Left colon (tissue), 2 donors: ENCODE data around the gene C20orf96. TPM values are rescaled to one million over a fixed set of nuclear protein-coding genes. Genes with fewer than 3 reads are reported as not detected.
A peak's percentile ranks its signal among the peaks of the same experiment; 100 is the strongest.
"Not testable (repeated sequence)": the region's sequence is repeated elsewhere in the genome, so short reads cannot be mapped to it uniquely, and the experiment has no call there.

Source experiments
- ATAC-seq: fragments of 200-7000 bp; cut with Tn5 transposase; one replicate; pipeline ENCODE4 v1.9.1; 2020; ENCODE audit warnings: mild to moderate bottlenecking, moderate library complexity
- DNase-seq, 2 donors: peaks; one replicate each; pipeline ENCODE4 v3.0.0-alpha.2; 2020
- intact Hi-C, 2 donors: fragments of 100-400 bp; cut with DNase I in 1 of 2; cut with micrococcal nuclease in 1 of 2; formaldehyde crosslinking; loops; one replicate each; pipeline versions ENCODE4 v1.11.2 to v1.14.0; 2022; cut with DNase I, micrococcal nuclease
- total RNA-seq, 2 donors: library from RNA; stranded (reverse); fragmentation: NEBNext Ultra II Directional; extraction: Animal tissue kit (Norgen Biotek cat#: 25700); gene quantifications; one replicate each; pipeline ENCODE4 v1.2.1, GENCODE V29; 2021
- donor health status: DM: no; HTN: no; CAD: no.
- donor health status: DM: yes; HTN: yes; CAD: no.

C20orf96 gene
- total RNA-seq, 2 donors from 2014 or later = 10.1 to 13.1 TPM

GRCh38 chr20:259981-260380 lies 30.6 kb downstream of the C20orf96 start:
- no peak for ATAC-seq
- intact Hi-C loops = no loop called here
- no peak for DNase-seq

- intact Hi-C loops = no loop called here
- ATAC-seq = no peak
- DNase-seq = no peak
These were observed 31.6 kb downstream of the C20orf96 start for GRCh38 chr20:258963-259362.

DNA sequence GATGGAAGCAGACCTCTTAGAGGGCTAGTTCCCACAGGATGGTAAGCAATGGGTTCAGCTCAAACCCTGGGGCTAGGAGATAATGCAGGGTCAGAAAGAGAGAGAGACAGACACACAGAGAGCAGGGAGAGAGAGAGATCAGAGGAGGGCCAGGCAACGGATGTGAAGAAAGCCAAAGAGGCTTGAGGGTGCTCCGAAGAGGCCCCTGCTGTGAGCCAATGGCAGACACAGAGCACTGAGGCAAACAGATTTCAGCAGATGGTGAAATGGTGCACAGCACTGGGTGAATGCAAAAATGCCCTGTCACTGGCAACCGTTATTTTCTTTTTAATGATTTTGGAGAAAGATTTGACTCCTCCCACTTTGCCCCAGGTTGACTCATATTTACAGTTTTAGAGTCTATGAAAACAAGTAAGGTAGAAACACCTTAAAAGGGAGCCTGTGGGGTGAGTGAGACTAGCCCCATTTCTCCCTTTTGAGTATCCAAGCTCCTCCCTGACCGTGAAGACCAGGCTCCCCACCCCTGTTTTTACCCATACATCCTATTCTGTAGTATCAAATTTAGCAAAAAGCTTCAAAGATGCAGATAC lies 32.2 kb downstream of the C20orf96 start:
- ATAC-seq (no peak), DNase-seq (no peak)
- intact Hi-C loops = no loop called here

DNA sequence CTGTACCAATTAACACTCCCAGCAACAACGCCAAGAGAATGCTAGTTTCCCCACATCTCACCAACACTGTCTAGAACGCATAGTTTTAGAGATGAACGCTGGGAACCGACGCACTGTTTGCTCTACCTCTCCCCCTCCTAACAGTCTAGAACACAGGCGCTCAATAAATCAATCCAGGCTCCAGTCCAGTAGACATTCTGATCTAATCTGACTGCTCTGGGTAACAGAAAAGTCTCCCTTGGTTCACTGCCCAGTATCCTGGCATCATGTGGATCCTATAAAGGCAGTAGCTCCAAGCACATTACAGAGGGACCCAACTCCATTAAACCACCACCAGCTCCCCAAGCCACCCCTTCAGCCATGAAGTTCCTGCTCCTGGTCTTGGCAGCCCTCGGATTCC lies 33.1 kb downstream of the C20orf96 start, which contains the start of gene DEFB132:
Gene DEFB132 (plus strand): TSS at position 306 of the 400 bp plus-strand sequence. CDS start 55 bp downstream, at position 361.
- ATAC-seq (no peak), DNase-seq (no peak)
- intact Hi-C loops = no loop called here

DNA sequence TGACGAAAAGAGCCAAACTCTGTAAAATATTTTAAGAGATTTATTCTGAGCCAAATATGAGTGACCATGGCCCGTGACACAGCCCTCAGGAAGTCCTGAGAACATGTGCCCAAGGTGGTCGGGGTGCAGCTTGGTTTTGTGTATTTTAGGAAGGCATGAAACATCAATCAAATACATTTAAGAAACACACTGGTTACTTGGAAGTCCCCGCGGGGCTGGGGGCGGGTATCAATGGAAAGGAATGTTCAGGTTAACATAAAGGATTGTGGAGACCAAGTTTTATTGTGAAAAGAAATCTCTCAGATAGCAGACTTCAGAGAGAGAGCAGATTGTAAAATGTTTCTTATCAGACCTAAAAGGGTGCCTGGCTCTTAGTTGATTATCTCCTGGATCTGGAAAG lies 37.1 kb downstream of the C20orf96 start:
- DNase-seq, ATAC-seq, intact Hi-C loops: not testable (repeated sequence)

DNA sequence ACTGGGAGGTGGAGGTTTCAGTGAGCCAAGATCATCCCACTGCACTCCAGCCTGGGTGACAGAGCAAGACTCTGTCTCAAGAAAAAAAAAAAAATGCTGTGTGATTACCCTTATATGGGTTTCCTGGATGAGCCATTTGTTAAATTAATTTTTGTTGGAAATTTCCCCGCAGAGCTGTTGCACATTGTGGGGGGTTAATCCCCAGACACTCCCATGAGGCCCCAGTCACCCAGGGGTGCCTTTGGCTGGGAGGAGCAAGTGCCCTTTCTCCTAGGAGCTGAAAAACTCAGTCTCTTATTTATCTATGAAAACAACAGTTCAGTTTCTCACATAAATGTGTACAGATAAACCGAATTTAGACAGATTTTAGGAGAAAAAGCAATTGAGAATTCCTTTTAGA lies 37.7 kb downstream of the C20orf96 start:
- intact Hi-C loops = no loop called here
- ATAC-seq (no peak), DNase-seq (no peak)

- ATAC-seq = no peak
These were observed 39.2 kb downstream of the C20orf96 start for GRCh38 chr20:251354-251753.

DNA sequence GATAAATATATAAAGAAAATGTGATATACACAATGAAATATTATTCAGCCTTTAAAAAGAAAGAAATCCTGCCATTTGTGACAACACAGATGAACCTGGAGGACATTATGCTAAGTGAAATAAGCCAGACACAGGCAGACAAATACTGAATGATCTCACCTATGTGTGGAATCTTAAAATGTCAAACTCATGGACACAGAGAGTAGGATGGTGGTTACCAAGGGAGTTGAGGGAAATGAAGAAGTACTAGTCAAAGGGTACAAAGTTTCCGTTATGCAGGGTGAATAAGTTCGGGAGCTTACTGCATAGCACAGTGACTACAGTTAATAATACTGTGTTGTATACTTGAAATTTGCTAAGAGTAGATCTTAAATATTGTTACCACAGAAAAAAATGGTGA lies 47.6 kb downstream of the C20orf96 start:
- intact Hi-C loops = no loop called here
- DNase-seq (no peak), ATAC-seq (no peak)

More at GRCh38 chr20:251354-251753, 39.2 kb downstream of the C20orf96 start:
- intact Hi-C loops = no loop called here
- DNase-seq = no peak

GRCh38 chr20:237929-238328 lies 52.6 kb downstream of the C20orf96 start:
- no peak for DNase-seq
- no peak for ATAC-seq

GRCh38 chr20:237489-237888 lies 53.1 kb downstream of the C20orf96 start:
- DNase-seq (peak in 1 of 2 donors; percentile 32), ATAC-seq (no peak)
- intact Hi-C loops = no loop called here

More at GRCh38 chr20:237929-238328, 52.6 kb downstream of the C20orf96 start:
- intact Hi-C loops = no loop called here

- intact Hi-C loops = no loop called here
- ATAC-seq (no peak), DNase-seq (no peak)
These were observed 54.7 kb downstream of the C20orf96 start for GRCh38 chr20:235891-236290.

GRCh38 chr20:227439-228105 lies 63.0 kb downstream of the C20orf96 start:
- intact Hi-C loops = no loop called here
- no peak for DNase-seq
- ATAC-seq = no peak

DNA sequence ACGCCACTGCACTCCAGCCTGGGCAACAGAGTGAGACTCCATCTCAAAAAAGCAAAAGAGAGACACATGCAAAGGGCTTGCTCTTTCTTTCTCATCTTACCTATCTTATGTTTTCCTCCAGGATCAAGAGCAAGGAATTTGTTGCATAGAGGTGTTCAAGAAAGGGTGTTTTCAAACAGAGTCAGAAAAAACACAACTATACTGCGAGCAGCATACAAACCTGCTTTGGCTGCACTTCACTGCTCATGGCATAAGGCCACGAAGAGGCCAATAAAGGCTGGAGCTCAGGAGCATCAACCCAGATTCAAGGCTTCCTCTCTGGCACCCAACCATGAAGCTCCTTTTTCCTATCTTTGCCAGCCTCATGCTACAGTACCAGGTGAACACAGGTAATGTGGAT lies 63.6 kb downstream of the C20orf96 start, which contains the start of gene DEFB129:
Gene DEFB129 (plus strand): TSS at position 301 of the 400 bp plus-strand sequence. CDS start 31 bp downstream, at position 332.
- ATAC-seq = no peak
- no peak for DNase-seq
- intact Hi-C loops = no loop called here

DNA sequence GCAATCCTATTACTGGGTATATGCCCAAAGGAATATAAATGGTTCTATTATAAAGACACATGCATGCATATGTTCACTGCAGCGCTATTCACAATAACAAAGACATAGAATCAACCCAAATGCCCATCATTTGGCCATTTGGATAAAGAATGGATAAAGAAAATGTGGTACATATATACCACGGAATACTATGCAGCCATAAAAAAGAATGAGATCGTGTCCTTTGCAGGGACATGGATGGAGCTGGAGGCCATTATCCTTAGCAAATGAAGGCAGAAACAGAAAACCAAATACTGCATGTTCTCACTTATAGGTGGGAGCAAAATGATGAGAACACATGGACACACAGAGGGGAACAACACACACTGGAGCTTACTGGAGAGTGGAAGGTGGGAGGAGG lies 64.7 kb downstream of the C20orf96 start:
- intact Hi-C loops, ATAC-seq, DNase-seq: not testable (repeated sequence)

GRCh38 chr20:221258-221830 lies 69.2 kb downstream of the C20orf96 start:
- DNase-seq (no peak), ATAC-seq (no peak)
- intact Hi-C loops = no loop called here

Other genes with a start within 250 kb of the C20orf96 start
- gene DEFB125, start 203.1 kb downstream of the C20orf96 start, total RNA-seq = not detected
- gene DEFB126, start 148.2 kb downstream of the C20orf96 start, total RNA-seq = not detected
- not detected for gene DEFB127, start 133.3 kb downstream of the C20orf96 start, total RNA-seq
- gene DEFB128, start 101.0 kb downstream of the C20orf96 start, total RNA-seq = not detected
- gene DEFB129, start 63.5 kb downstream of the C20orf96 start, total RNA-seq = not detected
- gene DEFB132, start 33.0 kb downstream of the C20orf96 start, total RNA-seq = not detected
- 10 to 100 TPM; 10.2 to 13.0 TPM for gene ZCCHC3, start 6.8 kb upstream of the C20orf96 start, total RNA-seq
- 1 to 10 TPM; 3.8 to 5.6 TPM for gene SOX12, start 34.8 kb upstream of the C20orf96 start, total RNA-seq
- gene NRSN2, start 56.4 kb upstream of the C20orf96 start, total RNA-seq = 1 to 10 TPM; 9.4 to 10.0 TPM
- 10 to 100 TPM in 1 of 2 donors, 1 to 10 TPM in 1; 6.4 to 16.7 TPM for gene TRIB3, start 90.0 kb upstream of the C20orf96 start, total RNA-seq
- gene RBCK1, start 117.5 kb upstream of the C20orf96 start, total RNA-seq = 100 to 1,000 TPM; 103 to 134 TPM
- 10 to 100 TPM; 29.0 to 32.3 TPM for gene TBC1D20, start 171.8 kb upstream of the C20orf96 start, total RNA-seq